HG03432 (cell line): ENCODE measurements around the gene PDZRN3.

Experiments
- ATAC-seq: cut with Tn5 transposase; IDR thresholded peaks from one replicate; pipeline ENCODE4 v1.9.1; 2021; ENCODE audit warnings: mild to moderate bottlenecking, moderate library complexity; ENCODE audit not compliant: unreplicated experiment

PDZRN3 gene

DNA sequence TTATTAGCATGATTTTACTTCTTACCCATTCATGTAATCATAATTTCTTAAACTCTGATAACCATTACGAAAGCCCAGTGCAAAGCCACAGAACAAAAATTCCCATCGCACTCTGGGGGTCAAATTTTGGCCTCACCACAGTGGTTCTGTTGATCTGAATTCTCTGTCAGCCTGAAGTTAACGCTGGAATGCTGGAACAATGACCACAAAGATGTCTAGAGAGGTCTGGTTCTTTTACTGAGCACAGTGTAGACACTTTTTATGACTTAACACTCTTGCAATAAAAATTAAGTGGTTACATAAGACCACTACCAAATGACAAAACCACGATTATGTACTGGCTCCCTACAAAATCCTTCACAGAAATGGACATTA is 94.7 kb downstream of the PDZRN3 start:
- no peak for ATAC-seq

DNA sequence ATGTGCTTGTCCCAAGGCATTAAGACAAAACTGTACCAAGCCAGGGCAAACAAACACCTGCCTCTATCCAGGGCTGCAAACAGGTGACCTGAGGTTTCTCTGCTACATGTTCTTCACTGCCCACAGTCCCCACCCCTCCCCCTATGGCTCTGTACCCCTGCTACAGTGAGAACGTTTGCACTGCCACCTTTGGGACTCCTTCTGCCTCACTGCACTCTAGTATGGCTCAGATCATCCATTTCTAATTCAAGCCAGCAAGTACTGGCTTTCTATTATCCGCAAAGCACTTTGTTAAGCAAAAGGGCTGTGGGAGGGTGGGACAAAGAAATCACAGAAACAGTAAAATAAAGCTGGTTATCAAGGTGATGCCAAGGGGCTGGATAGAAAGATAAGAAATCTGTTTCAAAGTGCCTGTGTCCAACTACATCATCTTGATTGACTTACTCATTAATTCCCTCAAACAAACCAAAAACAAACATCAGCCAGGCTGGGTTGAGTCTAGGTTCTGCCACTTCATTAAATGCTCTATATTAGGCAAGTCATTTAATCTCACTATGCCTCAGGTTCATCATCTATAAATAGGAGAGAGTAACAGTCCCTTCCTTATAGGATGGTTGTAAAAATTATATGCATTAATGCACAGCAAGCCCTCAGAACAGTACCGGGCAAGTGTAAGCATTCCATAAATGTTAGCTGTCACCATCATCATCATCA is 95.3 kb downstream of the PDZRN3 start:
- ATAC-seq, result no peak

DNA sequence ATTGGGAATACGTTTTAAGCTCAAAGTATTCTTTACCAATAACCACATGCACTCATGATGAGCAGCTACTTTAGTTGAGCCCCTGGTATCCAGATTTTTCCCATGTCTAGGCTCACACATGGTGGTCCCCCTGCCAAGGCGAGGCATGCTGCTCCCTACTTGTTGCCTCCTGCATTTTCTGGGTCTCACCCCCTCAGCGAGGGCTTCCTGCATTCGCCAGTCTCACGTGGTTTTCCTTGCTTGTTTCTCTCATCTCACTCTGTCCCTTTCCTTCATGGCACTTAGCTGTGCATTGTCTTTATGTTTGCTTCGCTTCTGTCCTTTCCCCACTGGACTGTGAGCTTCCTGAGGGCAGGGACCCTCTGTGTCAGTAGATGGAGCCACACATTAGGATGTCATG is 99.2 kb downstream of the PDZRN3 start:
- ATAC-seq, result no peak

DNA sequence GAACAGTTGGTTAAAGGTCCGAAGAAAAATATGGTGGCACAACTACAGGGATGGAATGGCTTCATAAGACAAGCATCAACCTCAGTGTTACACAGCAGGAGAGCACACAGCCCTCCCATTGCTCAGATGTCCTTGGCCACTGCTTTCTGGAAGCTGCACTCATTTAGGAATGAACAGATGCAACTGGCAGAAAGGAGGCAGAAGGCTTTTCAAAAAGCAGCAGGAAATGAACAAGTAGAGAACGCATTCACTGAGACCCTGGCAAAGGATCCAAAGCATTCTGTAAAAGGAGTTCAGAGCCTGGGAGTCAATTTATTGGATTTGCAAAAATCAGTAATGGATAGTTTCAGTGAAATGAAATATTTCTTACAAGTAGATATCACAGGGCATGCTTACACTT is 101.1 kb downstream of the PDZRN3 start:
- ATAC-seq, result no peak

DNA sequence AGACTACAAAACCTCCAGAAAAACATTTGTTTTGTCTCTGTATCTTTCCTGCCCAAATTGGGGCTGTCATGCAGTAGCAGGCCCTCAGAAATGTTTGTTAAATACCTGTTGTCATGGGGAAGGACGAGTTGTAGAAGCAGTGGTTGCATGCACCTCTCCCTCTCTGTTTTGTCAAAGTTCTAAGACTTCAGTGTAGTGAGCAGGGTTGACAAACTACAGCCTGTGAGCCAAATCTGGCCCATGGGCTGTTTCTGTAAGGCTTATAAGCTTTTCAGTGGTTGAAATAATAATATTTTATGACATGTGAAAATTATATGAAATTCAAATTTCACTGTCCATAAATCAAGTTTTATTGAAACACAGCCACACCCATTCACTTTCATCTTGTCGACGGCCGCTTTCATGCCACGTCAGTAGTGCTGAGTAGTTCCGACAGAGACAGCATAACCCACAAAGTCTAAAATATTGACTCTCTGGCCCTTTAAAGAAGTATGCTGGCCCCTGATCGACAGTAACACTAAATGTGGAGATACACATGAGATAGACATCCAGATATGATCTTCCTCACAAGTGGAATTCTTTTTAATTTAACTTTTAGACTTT is 102.9 kb downstream of the PDZRN3 start:
- ATAC-seq, result no peak

DNA sequence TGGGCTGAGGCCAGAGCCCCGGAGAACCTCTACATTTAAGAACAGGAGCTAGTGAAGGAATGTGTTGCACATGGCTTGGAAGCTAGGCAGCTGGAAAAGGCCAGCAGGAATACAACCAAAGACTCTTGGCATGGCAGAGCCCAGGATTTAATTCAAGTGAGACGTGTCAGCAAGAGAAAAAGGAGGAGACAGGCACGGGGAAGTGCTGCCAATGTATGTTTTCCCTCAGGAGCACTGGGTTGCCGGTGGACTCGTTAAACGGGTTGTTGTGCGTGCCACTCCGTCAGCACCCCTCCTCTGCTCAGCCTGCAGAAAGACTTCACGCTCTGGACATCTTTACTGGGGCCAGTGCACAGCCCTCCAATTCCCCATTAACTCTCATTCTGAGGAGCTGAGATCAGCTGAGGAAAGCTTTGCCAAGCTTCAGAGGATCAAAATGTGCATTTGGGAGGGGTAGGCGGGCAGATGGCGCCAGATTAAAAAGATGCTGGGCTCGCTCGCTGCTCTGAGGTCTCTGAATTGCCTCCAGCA is 103.7 kb downstream of the PDZRN3 start:
- ATAC-seq, result no peak

DNA sequence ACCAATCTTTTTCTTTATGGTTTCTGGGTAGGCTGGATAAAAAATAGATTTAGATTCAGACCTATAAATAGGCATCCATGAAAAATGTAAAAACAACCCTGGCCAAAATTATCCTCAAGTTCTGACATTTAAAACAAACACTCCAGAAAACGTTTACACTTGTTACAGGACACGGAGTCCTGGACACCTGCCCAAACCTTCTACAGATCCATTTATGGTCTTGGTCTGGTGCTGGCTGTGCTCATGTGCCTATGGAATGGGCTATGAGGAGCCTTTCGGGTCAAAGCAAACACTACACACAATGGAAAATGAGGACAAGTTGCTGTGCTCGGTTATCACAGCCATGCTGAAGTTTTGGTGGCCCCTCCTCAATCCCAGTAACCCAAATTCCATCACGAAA is 108.1 kb downstream of the PDZRN3 start:
- ATAC-seq, result no peak

DNA sequence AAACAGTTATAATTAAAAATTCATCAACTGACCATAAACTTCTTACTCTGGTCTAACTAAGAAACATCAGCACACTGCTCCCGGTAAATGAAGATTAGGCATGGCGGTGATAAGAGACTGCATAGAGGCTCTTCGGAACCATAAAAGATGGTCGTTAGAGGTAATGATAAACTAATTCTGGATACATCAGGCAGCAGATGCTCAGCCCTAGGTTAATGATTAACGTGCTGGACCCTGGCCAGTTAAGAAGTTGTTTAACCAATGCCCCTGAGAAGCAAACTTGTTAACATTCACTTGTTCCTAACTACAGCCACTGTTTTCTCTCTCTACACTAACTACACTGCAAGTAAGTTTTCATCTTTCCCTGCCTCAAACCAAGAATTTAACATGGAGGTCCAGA is 111.5 kb downstream of the PDZRN3 start:
- ATAC-seq, result no peak

DNA sequence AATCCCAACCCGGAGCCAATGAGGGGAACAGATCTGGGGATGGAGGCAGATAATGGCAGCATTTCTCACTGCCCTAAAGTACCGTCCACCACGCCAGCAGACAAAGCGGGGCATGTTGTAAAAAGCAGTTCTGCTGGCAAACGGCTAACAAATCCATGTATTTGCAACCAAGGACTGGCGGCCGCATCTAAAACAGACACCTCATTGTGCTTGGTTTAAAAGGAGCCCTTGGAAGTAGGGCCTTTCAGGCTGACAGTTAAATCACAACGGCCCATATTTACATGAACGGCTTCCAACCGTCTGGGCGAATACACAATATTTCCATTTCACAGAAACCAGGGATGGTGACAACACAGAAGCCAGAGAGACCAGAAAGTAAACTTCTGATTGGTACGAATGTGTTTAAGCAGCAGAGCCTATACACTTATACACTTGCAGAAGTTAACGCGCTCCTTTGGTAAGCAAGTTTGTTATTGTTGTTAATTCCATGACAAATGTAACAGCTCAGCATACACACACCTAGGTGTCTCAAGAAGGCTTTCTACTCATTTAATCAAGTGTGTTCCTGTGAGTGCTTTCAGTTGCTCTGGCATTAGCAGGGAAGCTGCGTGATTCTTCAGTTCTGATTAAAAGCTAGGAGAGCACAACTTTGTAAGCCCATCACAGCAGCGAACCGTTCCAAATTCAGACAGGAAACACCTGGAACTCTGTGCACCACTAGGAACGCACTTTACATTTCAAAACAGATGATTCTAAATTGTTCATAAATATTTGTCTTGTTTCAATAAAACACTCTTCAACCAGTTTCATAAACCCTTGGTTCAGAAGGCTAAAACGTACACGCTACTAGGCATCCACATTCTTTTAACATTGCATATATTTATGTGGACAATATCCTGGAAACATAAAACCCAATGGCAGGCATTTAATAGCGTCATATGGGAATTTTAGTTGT is 112.9 kb downstream of the PDZRN3 start:
- ATAC-seq, result no peak

DNA sequence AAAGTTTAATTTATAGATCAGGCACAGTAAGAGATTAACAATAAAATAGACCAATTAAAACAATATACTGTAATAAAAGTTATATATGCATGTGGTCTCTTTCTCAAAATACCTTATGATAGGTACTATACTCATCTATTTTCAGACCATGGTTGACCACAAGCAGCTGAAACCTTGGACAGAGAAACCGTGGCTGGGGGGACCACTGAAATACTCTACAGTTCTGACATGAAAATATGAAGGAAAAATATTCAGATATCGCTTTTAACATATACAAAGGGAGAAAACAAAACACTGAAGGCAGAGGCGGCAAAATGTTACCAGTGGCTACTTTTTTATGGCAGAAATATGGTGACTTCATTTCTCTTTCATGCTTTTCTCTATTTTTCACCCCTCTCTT is 114.0 kb downstream of the PDZRN3 start:
- ATAC-seq, result no peak

DNA sequence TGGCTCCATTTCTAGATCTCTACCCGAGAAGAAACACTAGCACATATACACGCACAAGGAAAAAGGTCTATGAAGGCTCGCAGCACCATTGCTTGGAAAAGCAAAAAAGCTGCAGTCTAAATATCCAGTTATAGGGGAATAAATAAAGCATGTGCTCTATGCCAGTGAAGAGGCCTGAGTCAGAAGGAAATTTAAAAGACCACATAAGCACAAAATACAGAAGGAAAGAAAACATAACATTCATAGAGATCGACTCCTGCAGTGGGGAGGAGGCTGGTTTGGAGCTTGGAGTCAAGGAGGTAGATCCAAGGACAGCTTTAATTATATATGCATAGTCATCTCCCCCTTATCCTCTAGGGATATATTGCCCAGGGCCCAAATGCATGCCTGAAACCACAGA is 114.4 kb downstream of the PDZRN3 start:
- no peak for ATAC-seq

DNA sequence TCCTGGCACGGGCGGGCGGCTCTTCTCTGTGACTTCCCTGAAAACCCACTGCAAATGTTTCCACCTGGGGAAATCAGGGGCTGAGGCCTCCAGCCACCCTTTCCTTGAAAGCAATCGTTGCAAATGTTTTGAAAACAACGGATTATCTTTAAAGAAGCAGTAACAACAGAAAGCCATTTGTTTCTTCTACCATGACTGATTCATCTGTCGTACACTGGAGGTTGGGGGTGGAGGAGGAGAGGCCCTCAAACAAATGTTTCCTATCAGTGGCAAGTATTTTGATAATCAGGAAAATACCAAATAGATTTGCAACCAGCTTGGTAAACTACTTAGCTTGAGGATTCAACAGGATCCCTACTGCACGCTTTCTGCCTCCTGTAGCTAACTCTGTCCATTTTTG is 114.9 kb downstream of the PDZRN3 start:
- ATAC-seq, result no peak

DNA sequence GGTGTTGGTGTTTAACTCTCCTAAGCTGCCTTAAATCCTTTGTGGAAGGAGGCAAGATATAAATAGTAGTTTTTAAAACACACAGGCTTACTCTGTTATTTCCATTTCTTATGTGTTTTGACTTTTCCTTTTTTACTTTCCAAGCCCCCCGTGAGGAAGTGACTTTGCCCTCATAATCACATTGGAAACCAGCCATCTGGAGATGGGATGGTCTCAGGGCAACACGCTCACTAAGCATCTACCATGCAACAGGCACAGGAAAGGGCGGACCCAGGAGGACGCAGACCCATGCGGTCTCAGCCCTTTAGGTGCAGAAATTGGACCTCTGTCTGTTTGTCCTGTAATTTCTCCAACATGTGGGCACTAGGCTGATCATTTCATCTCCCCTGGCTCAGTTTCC is 115.7 kb downstream of the PDZRN3 start:
- no peak for ATAC-seq

DNA sequence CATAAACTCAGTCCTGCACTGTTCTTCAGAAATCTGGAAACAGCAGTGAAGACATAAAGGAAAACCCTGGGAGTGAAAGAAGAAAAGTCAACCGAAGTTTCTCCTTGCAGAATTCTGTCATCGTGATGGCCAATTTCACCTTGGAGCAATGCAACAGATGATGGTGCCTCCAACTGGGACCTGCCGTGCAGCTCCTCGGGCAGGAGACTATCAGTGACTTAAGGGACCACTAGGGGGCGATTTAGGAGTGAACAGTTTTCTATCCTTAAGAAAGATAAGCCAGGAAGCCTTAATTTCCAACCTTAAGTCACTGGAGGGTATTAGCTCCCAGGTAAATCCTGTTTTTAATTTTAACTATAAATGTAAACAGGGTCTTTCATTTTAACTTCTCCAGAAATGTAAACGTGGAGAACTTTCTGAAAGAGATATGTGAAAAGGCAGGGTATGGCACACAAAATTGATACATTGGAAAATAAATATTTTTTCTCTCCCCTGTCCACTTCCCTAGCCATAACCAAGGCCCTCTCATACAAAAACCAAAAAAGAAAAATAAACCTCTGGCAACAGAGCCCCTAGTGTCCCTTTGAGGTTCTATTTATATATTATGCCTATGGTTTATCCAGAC is 116.3 kb downstream of the PDZRN3 start:
- peak; percentile 79 for ATAC-seq

DNA sequence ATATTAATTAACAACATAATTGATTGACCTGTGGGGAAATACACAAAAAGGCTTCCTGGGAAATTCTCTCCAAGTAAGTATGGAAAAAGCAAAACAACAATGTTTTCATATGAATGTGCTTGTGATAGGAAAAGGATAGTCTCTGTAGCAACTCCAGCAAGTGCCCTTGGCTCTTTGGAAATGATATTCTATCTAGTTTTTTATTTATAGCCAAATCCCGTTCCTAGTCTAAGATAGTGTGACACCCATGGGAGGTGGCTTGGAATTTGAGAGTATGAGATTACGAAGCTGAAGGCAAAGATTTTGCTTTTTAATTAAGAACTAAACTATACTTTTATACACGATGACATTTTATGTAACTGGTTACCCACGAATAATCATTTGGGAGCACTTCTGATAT is 119.9 kb downstream of the PDZRN3 start:
- no peak for ATAC-seq

DNA sequence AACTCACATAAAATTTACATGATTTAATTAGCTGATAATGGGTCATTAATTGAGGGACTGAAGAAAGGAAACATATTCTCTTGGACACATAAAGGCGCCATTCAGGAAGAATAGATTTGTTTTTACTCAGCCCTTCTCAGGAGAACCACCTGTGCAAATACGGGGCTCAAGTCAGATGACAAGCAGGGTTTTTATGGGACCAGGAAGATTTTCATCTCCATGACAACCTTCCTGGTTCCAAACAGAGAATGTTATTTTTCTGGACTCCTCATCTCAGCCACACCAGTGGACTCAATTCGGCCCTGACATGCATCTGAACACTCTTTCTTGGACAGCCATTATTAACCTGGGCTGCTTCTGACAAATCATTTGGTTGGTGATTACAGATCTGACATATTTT is 120.5 kb downstream of the PDZRN3 start:
- no peak for ATAC-seq

DNA sequence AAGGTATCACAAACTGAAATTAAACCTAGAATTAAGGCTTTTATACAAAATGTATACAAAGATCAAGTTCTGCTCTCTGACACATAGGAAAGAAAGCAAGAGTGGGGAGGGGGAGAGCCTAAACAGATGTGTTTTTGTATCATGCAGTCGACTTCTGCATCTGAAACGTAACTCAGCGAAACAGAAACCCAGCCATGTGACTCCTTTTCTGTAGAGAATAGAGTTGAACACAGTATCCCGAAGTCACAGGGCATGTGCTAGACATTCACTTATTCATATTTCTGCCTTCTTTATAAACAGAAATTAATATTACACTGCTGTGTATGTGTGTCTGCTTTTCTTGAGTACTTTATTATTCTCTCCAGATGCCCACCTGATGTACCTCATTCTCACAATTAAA is 121.0 kb downstream of the PDZRN3 start:
- peak; percentile 39 for ATAC-seq

DNA sequence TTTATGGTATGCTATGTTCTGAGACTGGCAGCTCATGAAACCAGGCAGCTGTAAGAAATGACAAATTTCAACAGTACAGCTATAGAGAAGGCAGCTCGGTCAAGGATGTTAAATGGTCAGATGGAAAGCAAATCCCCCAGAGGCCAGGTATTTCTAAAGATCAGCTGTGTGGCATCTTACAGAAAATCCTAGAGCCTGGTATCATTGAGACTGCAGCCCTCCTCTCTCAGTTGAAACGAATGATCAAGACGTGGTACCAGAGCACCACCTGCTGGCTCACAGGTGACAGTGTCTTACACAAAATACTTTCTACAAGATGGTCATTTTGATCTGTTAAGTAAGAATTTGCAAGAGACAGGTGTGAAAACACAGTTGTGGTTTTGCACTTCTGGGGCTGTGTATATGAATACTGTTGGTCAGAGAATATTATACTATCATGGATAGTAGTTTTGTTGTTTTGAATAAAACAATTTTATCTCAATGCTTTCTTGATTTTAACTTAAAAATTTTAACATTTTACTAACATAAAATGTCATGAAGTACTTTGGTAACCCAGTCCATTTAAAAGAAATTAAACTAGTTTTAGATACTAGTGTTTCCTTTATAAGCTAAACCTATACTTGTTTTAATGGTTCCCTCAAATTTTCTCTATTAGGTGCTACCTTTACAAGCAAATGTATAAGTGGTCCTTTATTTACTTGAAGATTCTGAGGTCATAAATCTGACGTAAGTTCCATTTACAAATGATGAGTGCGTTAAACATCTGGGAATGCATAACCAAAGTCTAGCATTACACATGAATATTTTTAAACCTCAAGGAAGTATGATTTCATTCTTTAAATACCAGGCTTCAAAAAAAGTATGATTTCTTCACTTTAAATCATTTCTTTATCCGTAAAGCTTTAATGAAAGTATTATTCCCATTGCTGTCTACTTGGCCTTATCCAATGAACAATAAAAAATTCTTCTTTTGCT is 121.8 kb downstream of the PDZRN3 start:
- ATAC-seq, result peak; percentile 73

DNA sequence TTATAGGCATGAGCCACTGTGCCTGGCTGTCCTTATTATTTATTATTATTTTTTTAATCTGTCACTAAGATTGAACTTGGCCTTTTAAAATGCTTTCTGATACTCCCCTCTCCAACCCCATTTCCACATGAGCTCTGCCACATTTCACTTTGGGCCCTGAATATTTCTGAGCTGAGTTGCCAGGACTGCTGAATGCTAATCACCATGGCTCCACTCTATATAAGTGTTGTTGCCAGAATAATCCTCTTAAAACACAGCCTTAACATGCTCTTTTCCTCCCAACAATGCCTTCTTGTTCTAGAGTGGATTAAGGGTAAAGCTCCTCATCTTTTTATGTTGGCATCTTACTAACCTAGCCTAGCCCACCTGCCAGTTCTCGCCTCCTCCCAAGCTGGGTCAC is 124.4 kb downstream of the PDZRN3 start:
- no peak for ATAC-seq

DNA sequence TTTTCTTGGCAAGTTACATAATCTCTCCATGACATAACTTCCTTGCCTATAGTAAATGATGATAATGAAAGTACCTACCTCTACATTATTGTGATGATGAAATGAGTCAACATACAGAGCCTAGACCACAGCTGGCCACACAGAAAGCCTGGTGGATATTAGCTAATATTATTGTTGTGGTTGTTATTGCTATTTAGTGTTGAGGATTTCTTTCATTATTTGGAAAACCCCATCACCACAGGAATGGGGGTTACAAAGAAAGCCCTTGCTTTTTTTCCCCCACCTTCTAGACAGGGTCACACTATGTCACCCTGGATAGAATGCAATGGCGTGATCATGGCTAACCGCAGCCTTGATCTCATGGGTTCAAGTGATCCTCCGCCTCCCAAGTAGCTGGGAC is 125.0 kb downstream of the PDZRN3 start:
- ATAC-seq, result peak; percentile 60
